ENCODE measurements around the gene SPIRE2. TPM values are rescaled to one million over a fixed set of nuclear protein-coding genes. Genes with fewer than 3 reads are reported as not detected.

SPIRE2 gene
- total and polyA plus RNA-seq, 9 donors = 0.95 to 28.7 (median 2.9) TPM

- H3K27ac ChIP-seq = no peak overlapping the region
- intact Hi-C loops (cut with DNase I) = no loop called here
- H3K36me3 ChIP-seq = peaks cover 3% of the 10 kb centered on the region
- H3K4me3 ChIP-seq = no peak overlapping the region
- H3K9me3 ChIP-seq = no peaks in the 10 kb centered on the region
- DNase-seq = no peak
- no peaks in the 10 kb centered on the region for H3K27me3 ChIP-seq
- TF ChIP-seq POLR2A (IDR thresholded peaks at IDR 0.05) (no peak), EP300 (IDR thresholded peaks at IDR 0.05) (no peak), CTCF (IDR thresholded peaks at IDR 0.05) (no peak)
- WGBS, 3 donors = 88 to 92% (median 89%) methylated on average over 20 of the region's 20 CpGs
- H3K4me1 ChIP-seq (ENCODE audit: insufficient read depth) = no peaks in the 10 kb centered on the region
These were observed 71.7 kb downstream of the SPIRE2 start for GRCh38 chr16:89899879-89900481.

GRCh38 chr16:89900885-89901284 is 72.6 kb downstream of the SPIRE2 start:
- peaks cover 3% of the 10 kb centered on the region for H3K36me3 ChIP-seq
- no peaks in the 10 kb centered on the region for H3K4me1 ChIP-seq (ENCODE audit: insufficient read depth)
- no peak overlapping the region for H3K27ac ChIP-seq
- peak in 1 of 5 donors; percentile 16 for DNase-seq
- no peaks in the 10 kb centered on the region for H3K9me3 ChIP-seq
- TF ChIP-seq EP300 (IDR thresholded peaks at IDR 0.05) = no peak
- TF ChIP-seq POLR2A (IDR thresholded peaks at IDR 0.05) = no peak
- TF ChIP-seq CTCF (IDR thresholded peaks at IDR 0.05) = no peak
- no peak overlapping the region for H3K4me3 ChIP-seq
- 87 to 94% (median 93%) methylated on average over 14 to 17 of the region's 17 CpGs for WGBS, 3 donors
- intact Hi-C loops (cut with DNase I) = no loop called here
- H3K27me3 ChIP-seq = no peaks in the 10 kb centered on the region

GRCh38 chr16:89902980-89903379 is 74.7 kb downstream of the SPIRE2 start:
- 76 to 93% (median 90%) methylated on average over 9 to 11 of the region's 11 CpGs for WGBS, 3 donors
- no peak for DNase-seq
- H3K36me3 ChIP-seq = peaks cover 3% of the 10 kb centered on the region

GRCh38 chr16:89903908-89904515 is 75.7 kb downstream of the SPIRE2 start:
- TF ChIP-seq POLR2A (IDR thresholded peaks at IDR 0.05) (no peak), EP300 (IDR thresholded peaks at IDR 0.05) (no peak), CTCF (IDR thresholded peaks at IDR 0.05) (no peak)
- no peak for DNase-seq

More at GRCh38 chr16:89902980-89903379, 74.7 kb downstream of the SPIRE2 start:
- no peak overlapping the region for H3K4me3 ChIP-seq
- no peaks in the 10 kb centered on the region for H3K9me3 ChIP-seq
- intact Hi-C loops (cut with DNase I) = no loop called here
- no peaks in the 10 kb centered on the region for H3K4me1 ChIP-seq (ENCODE audit: insufficient read depth)
- H3K27me3 ChIP-seq = no peaks in the 10 kb centered on the region
- TF ChIP-seq POLR2A (IDR thresholded peaks at IDR 0.05) = no peak
- no peak for TF ChIP-seq CTCF (IDR thresholded peaks at IDR 0.05)
- no peak for TF ChIP-seq EP300 (IDR thresholded peaks at IDR 0.05)
- H3K27ac ChIP-seq = no peak overlapping the region

More at GRCh38 chr16:89903908-89904515, 75.7 kb downstream of the SPIRE2 start:
- H3K4me3 ChIP-seq = no peak overlapping the region
- no peaks in the 10 kb centered on the region for H3K27me3 ChIP-seq
- no peaks in the 10 kb centered on the region for H3K36me3 ChIP-seq
- H3K9me3 ChIP-seq = no peaks in the 10 kb centered on the region
- WGBS, 3 donors = 88 to 91% (median 89%) methylated on average over 19 of the region's 19 CpGs
- no peaks in the 10 kb centered on the region for H3K4me1 ChIP-seq (ENCODE audit: insufficient read depth)
- intact Hi-C loops (cut with DNase I) = no loop called here
- no peak overlapping the region for H3K27ac ChIP-seq
